GM12873 (cell line): Measurements from ENCODE around the gene AATF.

Source experiments
- TF ChIP-seq, protein P1 (sequence below): IDR thresholded peaks from 2 replicates; pipeline ENCODE4 v1.5.1; 2012; ENCODE audit warnings: low read depth, mild to moderate bottlenecking, moderate library complexity, low read length, control low read depth; ENCODE audit not compliant: insufficient read depth; ENCODE audit errors: missing control alignments

The AATF gene

DNA sequence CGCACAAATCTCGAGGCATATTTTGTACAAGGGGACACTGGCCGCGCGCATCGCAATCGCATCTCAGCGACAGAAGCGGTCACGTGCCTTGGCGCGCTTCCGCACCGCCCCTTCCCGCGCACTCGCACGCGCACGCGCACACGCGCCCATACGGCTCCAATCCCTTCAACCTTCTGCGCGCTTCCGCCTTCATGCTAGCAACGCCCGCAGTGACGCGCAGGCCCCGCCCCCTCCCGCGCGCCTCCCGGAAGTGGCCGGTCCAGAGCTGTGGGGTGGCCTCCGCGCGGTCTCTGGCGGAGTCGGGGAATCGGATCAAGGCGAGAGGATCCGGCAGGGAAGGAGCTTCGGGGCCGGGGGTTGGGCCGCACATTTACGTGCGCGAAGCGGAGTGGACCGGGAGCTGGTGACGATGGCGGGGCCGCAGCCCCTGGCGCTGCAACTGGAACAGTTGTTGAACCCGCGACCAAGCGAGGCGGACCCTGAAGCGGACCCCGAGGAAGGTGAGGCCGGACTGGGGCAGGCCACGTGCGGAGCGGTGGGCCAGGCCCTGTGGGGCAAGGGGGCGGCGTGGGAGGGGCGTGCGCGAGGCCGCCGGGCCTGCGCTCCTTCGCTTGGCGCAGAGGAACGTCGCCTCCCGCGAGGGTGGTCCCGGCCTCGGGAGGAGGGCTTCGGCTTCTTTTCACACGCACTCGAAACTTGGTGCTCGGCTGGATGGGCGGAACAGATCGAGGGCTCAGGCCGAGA lies at the start of gene AATF:
Gene AATF, plus strand, starts transcription at position 238 of the 744 bp plus-strand sequence. Its CDS starts 172 bp downstream, at position 410.
- TF ChIP-seq, protein P1, sequence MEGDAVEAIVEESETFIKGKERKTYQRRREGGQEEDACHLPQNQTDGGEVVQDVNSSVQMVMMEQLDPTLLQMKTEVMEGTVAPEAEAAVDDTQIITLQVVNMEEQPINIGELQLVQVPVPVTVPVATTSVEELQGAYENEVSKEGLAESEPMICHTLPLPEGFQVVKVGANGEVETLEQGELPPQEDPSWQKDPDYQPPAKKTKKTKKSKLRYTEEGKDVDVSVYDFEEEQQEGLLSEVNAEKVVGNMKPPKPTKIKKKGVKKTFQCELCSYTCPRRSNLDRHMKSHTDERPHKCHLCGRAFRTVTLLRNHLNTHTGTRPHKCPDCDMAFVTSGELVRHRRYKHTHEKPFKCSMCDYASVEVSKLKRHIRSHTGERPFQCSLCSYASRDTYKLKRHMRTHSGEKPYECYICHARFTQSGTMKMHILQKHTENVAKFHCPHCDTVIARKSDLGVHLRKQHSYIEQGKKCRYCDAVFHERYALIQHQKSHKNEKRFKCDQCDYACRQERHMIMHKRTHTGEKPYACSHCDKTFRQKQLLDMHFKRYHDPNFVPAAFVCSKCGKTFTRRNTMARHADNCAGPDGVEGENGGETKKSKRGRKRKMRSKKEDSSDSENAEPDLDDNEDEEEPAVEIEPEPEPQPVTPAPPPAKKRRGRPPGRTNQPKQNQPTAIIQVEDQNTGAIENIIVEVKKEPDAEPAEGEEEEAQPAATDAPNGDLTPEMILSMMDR, result no peak

DNA sequence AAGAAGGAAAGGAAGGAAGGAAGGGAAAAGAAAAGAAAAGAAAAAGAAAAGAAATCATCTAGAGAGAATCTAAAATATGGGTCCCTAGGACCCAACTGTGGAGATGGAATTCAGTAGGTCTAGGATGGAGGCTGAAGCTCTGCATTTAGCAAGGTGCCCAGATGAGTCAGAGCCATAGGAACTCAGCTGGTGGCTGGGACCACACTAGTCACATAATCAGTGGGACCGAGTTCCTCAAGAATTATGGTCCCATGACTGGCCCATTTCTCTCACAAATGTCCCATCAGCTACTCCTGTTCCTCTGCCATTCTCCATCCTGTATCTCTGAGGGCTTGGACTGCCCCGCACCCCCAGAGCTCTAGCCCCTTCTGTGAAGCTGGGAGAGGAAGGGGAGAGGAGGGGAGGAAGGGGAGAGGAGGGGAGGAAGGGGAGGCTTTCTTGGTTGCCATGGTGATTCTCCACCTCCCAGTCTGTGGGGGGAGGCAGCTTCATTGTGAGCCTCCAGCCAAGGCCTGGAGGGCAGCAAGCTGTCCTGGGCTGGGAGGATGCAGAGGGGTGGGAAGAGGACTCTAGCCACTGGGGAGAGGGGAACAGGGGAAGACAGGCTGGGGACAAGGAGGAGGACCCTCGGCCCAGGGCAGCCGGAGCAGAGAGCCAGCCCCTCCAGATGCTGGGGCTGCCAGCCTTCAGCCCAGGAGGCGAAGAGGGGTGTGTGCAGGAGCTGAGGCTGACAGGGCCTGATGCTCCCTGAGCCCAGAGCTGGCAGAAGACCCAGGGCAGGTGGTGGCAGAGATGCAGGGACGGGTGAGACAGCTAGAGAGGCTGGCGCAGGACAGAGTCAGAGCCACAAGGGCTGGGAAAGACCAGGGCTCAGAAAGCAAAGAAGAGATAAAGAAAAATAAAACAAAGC lies 49.2 kb upstream of the AATF start:
- TF ChIP-seq, protein P1, result no peak

- TF ChIP-seq, protein P1, result no peak
These were observed 48.6 kb upstream of the AATF start for GRCh38 chr17:36900160-36900512.

DNA sequence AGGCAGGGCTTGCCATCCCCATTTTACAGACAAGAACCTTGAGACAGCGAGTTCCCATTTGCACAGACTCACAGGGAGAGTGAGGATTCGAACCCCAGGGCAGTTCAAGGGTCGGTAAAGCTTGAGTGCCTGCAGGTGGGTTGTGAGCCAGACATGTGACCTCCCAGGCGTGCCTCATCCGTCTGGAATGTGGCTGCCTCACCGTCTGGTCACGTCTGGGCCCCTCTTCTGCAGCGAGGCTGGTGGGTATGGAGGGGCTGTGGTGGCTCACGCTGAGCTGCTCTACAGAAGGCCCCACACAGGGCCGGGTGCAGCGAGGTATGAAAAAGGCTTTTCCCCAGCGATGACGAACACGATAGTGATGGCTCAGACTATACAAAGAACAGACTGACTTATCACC lies 47.2 kb upstream of the AATF start:
- TF ChIP-seq, protein P1, result no peak

GRCh38 chr17:36907407-36907806 lies 41.3 kb upstream of the AATF start:
- TF ChIP-seq, protein P1, result no peak

- TF ChIP-seq, protein P1, result no peak
These were observed 38.2 kb upstream of the AATF start for GRCh38 chr17:36910513-36910912.

GRCh38 chr17:36911001-36911400 lies 37.8 kb upstream of the AATF start:
- TF ChIP-seq, protein P1, result no peak
